PC-9 (cell line): ENCODE measurements around the gene S100A7.

Experiments
- CTCF ChIP-seq: fragments of 200-600 bp; sonication (generic); conservative IDR thresholded peaks from 2 replicates; pipeline ENCODE4 v1.6.1; 2017; ENCODE audit warnings: mixed run types, antibody characterized with exemption, mild to moderate bottlenecking, moderate library complexity
- EZH2 ChIP-seq: fragments of 200-600 bp; sonication (generic); IDR thresholded peaks from 2 replicates; pipeline ENCODE4 v1.8.0; 2017; ENCODE audit warnings: antibody characterized with exemption, low read depth

- TF ChIP-seq CTCF (peak; percentile 80), EZH2 (no peak)
These were observed 49.4 kb upstream of the S100A7 start for GRCh38 chr1:153509729-153510354.
